Fibroblast of skin of left quadriceps (primary cell): ENCODE measurements around the gene ETS1.
A peak's percentile ranks its signal among the peaks of the same experiment; 100 is the strongest.

Experiments used
- DNase-seq, 2 experiments: peaks; one replicate each; pipeline ENCODE4 v3.0.0-alpha.2; 2013; ENCODE audit warnings: low read depth in 2 of 2

ETS1 gene

GRCh38 chr11:128619007-128619406, 31.6 kb upstream of the ETS1 start:
- no peak for DNase-seq

GRCh38 chr11:128618603-128619002, 31.2 kb upstream of the ETS1 start:
- DNase-seq: no peak

GRCh38 chr11:128616161-128616560, 28.8 kb upstream of the ETS1 start:
- no peak for DNase-seq

DNA sequence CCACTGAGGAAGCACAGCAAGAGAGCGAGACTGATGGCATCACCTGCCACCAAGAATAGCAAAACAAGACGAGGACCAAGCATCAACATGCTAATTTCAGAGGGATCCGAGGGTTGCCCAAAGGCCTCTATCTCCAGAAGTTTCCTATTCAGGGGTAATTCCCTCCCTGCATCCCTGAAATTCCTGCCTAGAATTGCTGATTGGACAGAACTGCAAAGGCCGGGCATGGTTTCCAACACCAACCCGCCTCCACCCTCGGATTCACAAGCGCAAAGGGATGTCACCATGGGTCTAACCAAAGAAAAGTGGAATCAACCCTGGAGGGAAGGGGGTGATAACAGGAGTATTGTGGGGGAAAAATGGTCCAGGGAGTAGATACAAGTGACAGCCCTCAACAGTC, 28.3 kb upstream of the ETS1 start:
- no peak for DNase-seq

DNA sequence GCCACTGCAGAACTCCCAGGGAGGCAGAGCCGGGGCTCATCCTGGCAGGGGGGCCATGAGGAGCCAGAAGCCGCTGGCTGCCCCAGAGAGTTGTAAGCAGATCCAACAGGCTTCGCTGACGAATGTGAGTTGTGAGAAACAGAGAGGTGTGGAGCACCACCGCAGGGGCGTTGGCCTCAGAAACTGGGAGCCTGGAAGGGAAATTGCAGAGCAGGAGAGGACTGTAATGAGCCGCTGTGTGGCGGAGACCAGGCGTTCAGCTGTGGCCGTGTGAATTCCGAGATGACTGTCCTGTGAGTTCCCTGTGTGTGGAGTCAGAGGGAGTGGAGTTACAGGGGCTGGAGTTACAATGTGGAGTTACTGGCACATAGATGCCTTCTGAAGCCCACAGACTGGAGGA, 27.7 kb upstream of the ETS1 start:
- no peak for DNase-seq

GRCh38 chr11:128614026-128614425, 26.7 kb upstream of the ETS1 start:
- no peak for DNase-seq

- no peak for DNase-seq
These were observed 26.1 kb upstream of the ETS1 start for GRCh38 chr11:128613300-128613995.

DNA sequence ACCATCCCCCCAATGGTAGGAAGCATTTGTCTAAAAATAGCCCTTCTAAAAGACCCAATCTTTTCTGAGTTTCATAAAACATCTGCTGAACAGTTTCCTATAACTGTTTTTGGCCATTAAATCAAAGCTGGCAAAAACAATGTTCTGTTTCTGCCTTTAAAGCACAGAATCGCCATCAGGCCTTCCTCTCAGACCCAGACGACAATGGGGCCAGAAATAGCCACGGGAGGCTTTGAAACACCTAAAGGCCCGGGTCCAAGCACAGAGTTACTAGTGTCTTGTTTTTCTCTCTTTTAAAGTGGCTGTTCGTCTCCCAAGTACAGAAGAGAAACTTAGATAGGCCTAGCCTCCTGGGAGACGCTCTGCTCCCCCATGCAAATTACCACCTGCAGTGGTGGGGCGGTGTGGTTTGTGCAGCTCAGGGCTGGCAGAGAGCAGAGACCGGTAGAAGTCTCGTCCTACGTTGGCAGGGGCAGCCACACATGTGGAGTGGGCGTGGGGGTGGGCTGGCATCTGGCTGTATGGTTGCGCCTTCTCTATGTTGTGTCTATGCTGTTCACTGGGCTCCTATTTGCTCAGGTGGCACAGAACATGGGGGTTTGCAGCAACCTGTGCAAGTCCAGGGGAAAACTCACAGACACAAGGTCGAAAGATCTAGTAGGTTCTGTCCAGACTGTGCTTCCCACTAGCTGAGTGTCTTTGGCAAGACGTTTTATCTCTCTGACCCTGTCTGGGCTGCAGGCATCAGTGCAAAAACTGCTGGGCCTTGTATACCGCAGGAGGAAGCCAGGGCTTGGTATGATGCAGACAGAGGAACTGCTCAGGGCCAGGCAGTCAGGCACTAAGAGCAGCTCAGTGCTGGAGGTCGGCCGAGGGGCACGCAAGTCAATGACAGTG, 23.6 kb upstream of the ETS1 start:
- DNase-seq: no peak

GRCh38 chr11:128609785-128610184, 22.4 kb upstream of the ETS1 start:
- no peak for DNase-seq

GRCh38 chr11:128608746-128609407, 21.5 kb upstream of the ETS1 start:
- no peak for DNase-seq

GRCh38 chr11:128607819-128608218, 20.5 kb upstream of the ETS1 start:
- no peak for DNase-seq

DNA sequence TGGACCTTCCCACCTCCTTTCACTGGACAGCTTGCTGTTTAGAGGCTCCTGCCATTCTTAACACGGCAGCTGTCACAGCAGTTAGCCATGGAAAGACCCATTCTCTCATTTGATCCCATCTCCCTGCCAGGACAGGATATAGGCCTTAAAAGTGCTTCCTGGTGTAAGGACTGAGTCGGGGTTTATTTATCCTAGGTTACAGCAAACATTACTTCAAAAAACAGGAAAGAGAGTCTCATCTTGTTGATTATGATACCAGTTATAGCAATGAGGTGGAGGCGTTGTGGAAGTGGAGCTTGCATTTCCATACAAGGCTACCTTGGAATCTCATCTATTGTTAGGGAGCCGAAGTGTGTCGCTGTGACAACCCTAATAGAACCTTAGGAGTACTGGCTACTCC, 17.4 kb upstream of the ETS1 start:
- DNase-seq: no peak

- DNase-seq: no peak
These were observed 16.5 kb upstream of the ETS1 start for GRCh38 chr11:128603752-128604414.

GRCh38 chr11:128603003-128603696, 15.8 kb upstream of the ETS1 start:
- no peak for DNase-seq

DNA sequence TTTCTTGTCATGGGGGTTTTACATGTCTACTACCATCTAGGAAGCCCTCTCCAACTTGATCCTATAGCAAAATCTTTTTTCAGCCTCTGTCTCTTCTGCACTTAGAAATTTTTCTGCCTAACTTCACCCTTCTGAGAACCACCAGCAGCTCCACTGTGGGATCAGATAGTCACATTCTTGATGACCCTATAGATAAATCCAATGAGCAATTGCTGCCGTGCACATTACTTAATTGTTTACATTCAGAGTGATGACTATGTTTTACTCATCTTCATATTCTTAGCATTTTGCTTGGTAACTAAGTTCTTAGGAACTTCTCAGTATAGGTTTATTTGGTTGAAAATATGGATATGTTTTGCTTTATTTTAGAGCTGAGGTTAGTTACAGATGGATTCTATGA, 12.4 kb upstream of the ETS1 start:
- peak; percentile 31 to 37 for DNase-seq

GRCh38 chr11:128598506-128599150, 11.3 kb upstream of the ETS1 start:
- DNase-seq: no peak

DNA sequence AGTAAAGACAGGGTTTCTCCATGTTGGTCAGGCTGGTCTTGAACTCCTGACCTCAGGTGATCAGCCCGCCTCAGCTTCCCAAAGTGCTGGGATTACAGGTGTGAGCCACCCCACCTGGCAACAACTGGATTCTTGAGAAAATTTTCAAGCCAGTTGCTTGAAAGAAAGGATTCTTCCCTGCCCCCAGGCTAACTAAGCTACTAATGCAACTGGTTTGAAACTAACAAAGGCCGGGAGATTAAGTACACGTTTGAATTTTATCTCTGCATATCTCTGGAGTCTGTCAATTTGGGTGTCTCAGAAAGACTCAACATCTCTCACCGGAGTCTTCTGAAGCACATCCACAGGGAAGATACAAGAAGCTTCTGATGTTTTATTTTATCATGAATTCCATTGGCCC, 10.7 kb upstream of the ETS1 start:
- no peak for DNase-seq

DNA sequence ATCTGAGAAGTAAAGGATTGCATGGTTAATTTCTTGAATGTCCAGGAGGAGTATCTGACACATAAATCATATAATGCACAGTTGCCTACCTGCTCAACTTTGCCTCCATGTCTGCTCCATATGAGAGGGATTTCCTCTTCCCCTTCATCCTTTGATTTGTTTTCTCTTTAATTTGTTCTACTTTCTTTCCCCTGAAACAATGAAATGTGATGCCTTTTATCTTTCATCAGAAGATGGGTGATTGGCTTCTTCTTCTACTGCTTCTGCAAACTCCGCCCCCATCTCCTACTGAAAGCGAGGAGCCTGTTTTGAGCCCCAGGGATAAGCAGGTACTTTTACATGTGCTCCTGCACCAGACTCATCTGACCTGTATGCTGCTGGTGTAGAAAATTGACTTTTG, 9.9 kb upstream of the ETS1 start:
- DNase-seq: no peak

DNA sequence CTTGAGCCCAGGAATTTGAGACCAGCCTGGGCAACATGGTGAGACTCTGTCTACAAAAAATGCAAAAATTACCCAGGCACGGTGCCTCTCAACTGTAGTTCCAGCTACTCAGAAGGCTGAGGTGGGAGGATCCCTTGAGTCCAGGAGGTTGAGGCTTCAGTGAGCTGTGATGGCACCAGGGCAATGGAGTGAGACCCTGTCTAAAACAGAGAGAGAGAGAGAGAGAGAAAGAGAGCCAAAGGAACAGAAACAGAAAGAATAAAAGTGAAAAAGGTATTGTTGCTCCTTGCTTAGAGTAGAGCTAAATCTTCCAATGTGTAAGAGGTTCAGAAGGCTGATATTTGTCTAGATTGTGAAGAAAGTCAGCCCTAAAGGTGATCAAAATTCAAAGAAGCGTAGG, 8.9 kb upstream of the ETS1 start:
- DNase-seq: no peak

DNA sequence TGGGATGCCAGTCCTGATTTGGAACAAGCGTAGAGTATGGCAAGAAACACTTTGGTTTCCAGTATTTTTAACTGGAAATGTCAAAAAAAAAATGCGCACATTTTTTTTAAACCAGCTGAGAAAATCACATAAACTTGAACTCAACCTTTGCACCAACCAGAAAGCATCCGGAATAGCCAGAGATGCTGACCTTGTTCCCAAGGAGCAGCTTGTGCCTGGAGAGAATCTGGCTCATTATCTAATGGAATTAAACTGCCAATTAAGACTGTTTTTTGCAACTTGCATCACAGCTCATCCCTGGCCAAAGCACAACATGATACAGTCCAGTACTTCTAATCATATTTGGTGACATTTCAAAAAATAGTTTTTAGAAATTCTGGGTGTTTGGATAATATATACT, 8.4 kb upstream of the ETS1 start:
- DNase-seq: no peak

DNA sequence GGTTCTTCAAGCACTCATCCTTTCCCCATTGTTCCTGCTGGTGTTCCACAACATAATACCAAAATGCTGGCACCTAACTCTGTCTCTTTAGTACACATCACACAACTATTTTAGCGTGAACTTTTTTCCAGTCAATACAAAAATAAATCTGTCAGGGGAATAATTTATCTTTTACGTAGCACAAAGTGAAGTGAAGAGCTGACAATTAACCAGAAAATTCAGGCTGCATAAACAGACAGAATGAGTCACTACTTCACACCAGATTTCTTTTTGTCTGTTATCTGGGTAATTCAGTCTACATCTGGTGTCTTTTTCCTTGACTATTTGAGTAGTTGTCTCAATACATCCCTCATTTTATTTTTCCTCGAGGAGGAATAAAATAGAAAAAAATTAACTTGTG, 7.9 kb upstream of the ETS1 start:
- peak; percentile 77 to 82 for DNase-seq
